ENCODE measurements around the gene THEM5. TPM values are rescaled to one million over a fixed set of nuclear protein-coding genes. Genes with fewer than 3 reads are reported as not detected.

THEM5 gene
- total and polyA plus RNA-seq, 8 donors = not detected

GRCh38 chr1:151816548-151817352 is 36.8 kb downstream of the THEM5 start:
- Histone ChIP-seq H3K9me3 (no peaks in the 10 kb centered on the region), H3K27ac (no peak overlapping the region), H3K4me1 (peaks cover 0 to 18% (median 11%) of the 10 kb centered on the region in 4 donors), H3K36me3 (peaks cover 0 to 41% (median 33%) of the 10 kb centered on the region in 4 donors), H3K4me3 (no peak overlapping the region), H3K27me3 (no peaks in the 10 kb centered on the region)
- 77 to 79% (median 77%) methylated on average over 26 of the region's 26 CpGs for WGBS, 5 donors
- no peak for TF ChIP-seq EP300 (IDR thresholded peaks at IDR 0.05)
- no peak for TF ChIP-seq CTCF (IDR thresholded peaks at IDR 0.05)
- TF ChIP-seq POLR2AphosphoS5 (IDR thresholded peaks at IDR 0.05) = no peak
- TF ChIP-seq POLR2A (IDR thresholded peaks at IDR 0.05) = no peak
- intact Hi-C loops (cut with DNase I; ENCODE audit: low total_unique reads) = no loop called here
- no peak for DNase-seq

- Histone ChIP-seq H3K27me3 (no peaks in the 10 kb centered on the region), H3K4me1 (peaks cover 0 to 15% (median 5%) of the 10 kb centered on the region in 4 donors), H3K9me3 (no peaks in the 10 kb centered on the region), H3K36me3 (peaks cover 0 to 46% (median 33%) of the 10 kb centered on the region in 4 donors), H3K4me3 (no peak overlapping the region), H3K27ac (no peak overlapping the region)
- DNase-seq = peak in 1 of 2 donors; percentile 26
- WGBS, 5 donors = 69 to 78% (median 76%) methylated on average over 9 to 12 of the region's 12 CpGs
- TF ChIP-seq CTCF (IDR thresholded peaks at IDR 0.05) (no peak), POLR2A (IDR thresholded peaks at IDR 0.05) (no peak), POLR2AphosphoS5 (IDR thresholded peaks at IDR 0.05) (no peak), EP300 (IDR thresholded peaks at IDR 0.05) (no peak)
- intact Hi-C loops (cut with DNase I; ENCODE audit: low total_unique reads) = no loop called here
These were observed 37.7 kb downstream of the THEM5 start for GRCh38 chr1:151815716-151816327.

DNA sequence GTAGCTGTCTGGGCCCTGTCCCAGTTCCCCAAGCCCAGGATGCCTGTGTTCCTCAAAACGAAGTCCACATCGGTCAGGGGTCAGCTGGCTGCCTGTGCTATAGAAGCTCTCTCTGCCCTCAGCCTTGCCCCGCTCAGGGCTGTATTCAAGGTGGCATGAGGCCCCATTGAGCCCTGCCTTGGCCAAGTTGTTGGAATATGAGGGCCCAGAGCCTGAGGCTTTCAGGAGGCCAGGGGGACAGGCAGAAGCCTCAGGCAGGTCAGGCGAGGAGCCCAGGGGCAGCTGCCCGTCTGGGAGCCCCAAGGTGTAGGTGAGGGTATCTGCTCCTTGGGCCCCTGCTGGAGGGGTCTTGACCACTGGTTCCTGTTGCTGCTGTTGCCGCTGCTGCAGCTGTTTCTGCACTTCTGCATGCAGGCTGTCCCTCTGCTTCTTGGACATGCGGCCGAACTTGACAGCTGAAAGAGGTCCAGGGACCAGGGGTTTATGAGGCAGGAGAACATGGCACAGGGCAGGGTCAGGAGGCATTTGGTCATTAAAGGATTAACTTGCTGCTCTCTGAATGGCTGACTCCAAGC is 38.5 kb downstream of the THEM5 start:
- intact Hi-C loops (cut with DNase I; ENCODE audit: low total_unique reads) = no loop called here
- no peaks in the 10 kb centered on the region for H3K27me3 ChIP-seq
- TF ChIP-seq POLR2AphosphoS5 (IDR thresholded peaks at IDR 0.05) = no peak
- TF ChIP-seq EP300 (IDR thresholded peaks at IDR 0.05) = no peak
- no peak for TF ChIP-seq CTCF (IDR thresholded peaks at IDR 0.05)
- no peak for TF ChIP-seq POLR2A (IDR thresholded peaks at IDR 0.05)
- no peak for DNase-seq
- H3K4me3 ChIP-seq = no peak overlapping the region
- 83 to 93% (median 91%) methylated on average over 5 to 8 of the region's 8 CpGs for WGBS, 5 donors
- no peaks in the 10 kb centered on the region for H3K9me3 ChIP-seq
- no peak overlapping the region for H3K27ac ChIP-seq
- peaks cover 0 to 52% (median 33%) of the 10 kb centered on the region in 4 donors for H3K36me3 ChIP-seq
- H3K4me1 ChIP-seq = peaks cover 0 to 13% (median 0%) of the 10 kb centered on the region in 4 donors

- H3K4me1 ChIP-seq = peaks cover 0 to 7% (median 0%) of the 10 kb centered on the region in 4 donors
- H3K27me3 ChIP-seq = no peaks in the 10 kb centered on the region
- intact Hi-C loops (cut with DNase I; ENCODE audit: low total_unique reads) = no loop called here
- H3K4me3 ChIP-seq = no peak overlapping the region
- H3K9me3 ChIP-seq = no peaks in the 10 kb centered on the region
- H3K36me3 ChIP-seq = peaks cover 0 to 52% (median 33%) of the 10 kb centered on the region in 4 donors
- DNase-seq = no peak
- WGBS, 5 donors = 82 to 88% (median 85%) methylated on average over 15 of the region's 15 CpGs
- no peak overlapping the region for H3K27ac ChIP-seq
- TF ChIP-seq CTCF (IDR thresholded peaks at IDR 0.05) (no peak), EP300 (IDR thresholded peaks at IDR 0.05) (no peak), POLR2A (IDR thresholded peaks at IDR 0.05) (no peak)
These were observed 39.1 kb downstream of the THEM5 start for GRCh38 chr1:151814426-151814825.

All from stomach (tissue), 9 donors.